Tibial artery (tissue), 4 donors: Measurements from ENCODE around the gene RNASEL.

Experiments used
- DNase-seq, 2 donors: peaks; one replicate each; pipeline ENCODE4 v3.0.0-alpha.2; 2019
- H3K27ac ChIP-seq, 2 donors: fragments of 200-600 bp; sonication (generic) in 1 of 2; 1 replicate in 1 of 2; 2 replicates in 1 of 2; pipeline ENCODE4 v1.5.1; 2018 to 2019; ENCODE audit warnings: mild to moderate bottlenecking in 1 of 2
- H3K27me3 ChIP-seq, 2 donors: fragments of 200-600 bp; sonication (generic) in 1 of 2; one replicate each; pipeline versions ENCODE4 v1.5.1 to v1.6.0; 2016 to 2019
- H3K36me3 ChIP-seq, 3 donors: fragments of 200-600 bp; sonication (generic) in 2 of 3; one replicate each; pipeline ENCODE4 v1.5.1; 2016 to 2019; ENCODE audit warnings: mild to moderate bottlenecking in 2 of 3
- H3K4me1 ChIP-seq, 4 donors: fragments of 200-600 bp; sonication (generic) in 2 of 4; 1 replicate in 3 of 4; 2 replicates in 1 of 4; pipeline ENCODE4 v1.5.1; 2016 to 2019
- H3K4me3 ChIP-seq, 2 donors: fragments of 200-600 bp; sonication (generic) in 1 of 2; 1 replicate in 1 of 2; 2 replicates in 1 of 2; pipeline ENCODE4 v1.5.1; 2018 to 2019; ENCODE audit warnings: mild to moderate bottlenecking in 2 of 2
- H3K9me3 ChIP-seq, 3 donors: fragments of 200-600 bp; sonication (generic) in 1 of 3; one replicate each; pipeline ENCODE4 v1.5.1; 2016 to 2019
- intact Hi-C: fragments of 100-400 bp; cut with DNase I; formaldehyde crosslinking; loops from one replicate; pipeline ENCODE4 v1.15.0; 2023; ENCODE audit warnings: low total_unique reads
- TF ChIP-seq, protein P1 (sequence below), 2 experiments: fragments of 200-600 bp in 1 of 2; fragments of 450-650 bp in 1 of 2; IDR thresholded peaks; one replicate each; pipeline ENCODE4 v1.5.1; 2017 to 2019; ENCODE audit warnings: antibody characterized with exemption in 2 of 2, mild to moderate bottlenecking in 1 of 2, moderate library complexity in 1 of 2

The RNASEL gene

DNA sequence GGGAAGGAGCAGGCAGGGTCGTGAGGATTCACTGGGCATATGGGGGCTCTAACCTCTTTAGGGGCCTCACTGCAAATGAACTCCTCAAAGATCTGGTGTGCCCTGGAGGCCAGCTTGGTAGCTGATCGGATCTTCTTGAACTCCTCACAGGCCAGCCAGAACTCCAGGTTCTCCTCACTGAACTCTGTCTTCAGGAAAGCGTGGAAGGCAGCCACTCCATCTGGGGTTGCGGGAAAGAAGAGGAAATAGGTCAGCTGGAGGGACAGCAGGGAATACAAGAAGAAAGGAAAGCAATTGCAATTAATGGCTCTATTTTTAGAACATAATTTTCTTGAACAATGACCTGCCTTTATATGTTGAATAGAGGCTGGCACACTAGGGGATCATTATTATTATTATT lies 12.9 kb upstream of the RNASEL start:
- Histone ChIP-seq H3K4me1 (peaks cover 0 to 38% (median 22%) of the 10 kb centered on the region in 4 donors), H3K9me3 (no peaks in the 10 kb centered on the region), H3K36me3 (peaks cover 0 to 21% (median 16%) of the 10 kb centered on the region in 3 donors), H3K27me3 (no peaks in the 10 kb centered on the region), H3K27ac (no peak overlapping the region), H3K4me3 (no peak overlapping the region)
- DNase-seq = no peak
- intact Hi-C loops = loop anchor here (5.0 kb wide), 2 partner anchors 210 to 720 kb away; partner anchors contain the start of gene GLUL
- TF ChIP-seq, protein P1, sequence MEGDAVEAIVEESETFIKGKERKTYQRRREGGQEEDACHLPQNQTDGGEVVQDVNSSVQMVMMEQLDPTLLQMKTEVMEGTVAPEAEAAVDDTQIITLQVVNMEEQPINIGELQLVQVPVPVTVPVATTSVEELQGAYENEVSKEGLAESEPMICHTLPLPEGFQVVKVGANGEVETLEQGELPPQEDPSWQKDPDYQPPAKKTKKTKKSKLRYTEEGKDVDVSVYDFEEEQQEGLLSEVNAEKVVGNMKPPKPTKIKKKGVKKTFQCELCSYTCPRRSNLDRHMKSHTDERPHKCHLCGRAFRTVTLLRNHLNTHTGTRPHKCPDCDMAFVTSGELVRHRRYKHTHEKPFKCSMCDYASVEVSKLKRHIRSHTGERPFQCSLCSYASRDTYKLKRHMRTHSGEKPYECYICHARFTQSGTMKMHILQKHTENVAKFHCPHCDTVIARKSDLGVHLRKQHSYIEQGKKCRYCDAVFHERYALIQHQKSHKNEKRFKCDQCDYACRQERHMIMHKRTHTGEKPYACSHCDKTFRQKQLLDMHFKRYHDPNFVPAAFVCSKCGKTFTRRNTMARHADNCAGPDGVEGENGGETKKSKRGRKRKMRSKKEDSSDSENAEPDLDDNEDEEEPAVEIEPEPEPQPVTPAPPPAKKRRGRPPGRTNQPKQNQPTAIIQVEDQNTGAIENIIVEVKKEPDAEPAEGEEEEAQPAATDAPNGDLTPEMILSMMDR (IDR thresholded peaks at IDR 0.05) = no peak

DNA sequence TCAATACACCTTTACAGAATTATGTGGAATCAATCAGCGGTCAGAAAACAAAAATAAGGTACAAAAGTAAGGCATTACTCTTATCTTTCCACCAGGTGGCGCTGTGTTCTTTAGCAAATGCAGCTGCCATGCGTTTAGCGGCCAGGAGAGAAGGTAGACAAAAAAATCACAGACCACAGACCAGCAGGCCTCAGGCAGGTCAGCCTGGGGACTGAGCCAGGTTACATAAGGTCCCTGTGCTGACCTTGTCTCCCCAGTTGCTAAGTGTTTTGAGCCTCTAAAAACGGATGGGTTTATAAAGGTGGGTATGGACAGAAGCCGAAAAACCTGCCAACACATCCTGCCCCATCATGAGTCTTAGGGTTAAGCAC lies 12.3 kb upstream of the RNASEL start:
- H3K4me1 ChIP-seq = peaks cover 0 to 38% (median 22%) of the 10 kb centered on the region in 4 donors
- TF ChIP-seq, protein P1 (IDR thresholded peaks at IDR 0.05) = peak; percentile 78 to 96
- no peaks in the 10 kb centered on the region for H3K9me3 ChIP-seq
- no peak overlapping the region for H3K4me3 ChIP-seq
- H3K27ac ChIP-seq = no peak overlapping the region
- H3K27me3 ChIP-seq = no peaks in the 10 kb centered on the region
- DNase-seq = peak; percentile 45 to 76
- H3K36me3 ChIP-seq = peaks cover 0 to 21% (median 16%) of the 10 kb centered on the region in 3 donors
- intact Hi-C loops = loop anchor here (5.0 kb wide), 2 partner anchors 209 to 721 kb away; partner anchors contain the start of gene GLUL

DNA sequence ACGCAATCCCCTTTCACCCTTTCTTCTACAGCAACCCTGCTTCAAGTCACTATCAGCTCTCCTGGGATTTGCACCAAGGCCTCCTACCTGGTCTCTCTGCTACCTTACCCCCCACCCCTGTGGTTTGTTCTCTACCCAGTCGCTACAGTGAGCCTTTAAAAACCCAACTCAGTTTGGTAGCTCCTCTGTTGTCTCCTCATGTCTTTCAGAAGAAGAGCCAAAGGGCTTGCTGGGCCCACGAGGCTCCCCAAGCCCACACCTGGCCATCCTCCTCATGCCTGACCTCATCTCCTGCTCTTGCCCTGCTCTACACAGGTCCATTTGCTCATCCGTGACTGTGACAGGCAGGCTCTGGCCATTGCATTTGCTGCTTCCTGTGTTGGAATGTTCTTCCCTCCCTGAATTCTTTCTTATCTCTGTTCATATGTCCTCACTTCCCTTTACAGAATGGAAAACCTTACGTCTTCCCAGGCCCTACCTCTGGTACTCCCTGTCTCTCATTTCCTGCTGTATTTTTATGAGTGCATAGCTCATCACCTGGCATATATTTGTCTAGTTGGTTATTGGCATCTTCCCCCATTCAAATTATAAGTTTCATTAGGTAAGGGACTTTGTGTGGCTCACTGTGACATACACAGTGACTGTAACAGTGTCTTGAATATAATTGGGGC lies 11.8 kb upstream of the RNASEL start:
- H3K27me3 ChIP-seq = no peaks in the 10 kb centered on the region
- H3K4me1 ChIP-seq = peaks cover 0 to 43% (median 22%) of the 10 kb centered on the region in 4 donors
- H3K4me3 ChIP-seq = no peak overlapping the region
- intact Hi-C loops = loop anchor here (5.0 kb wide), 2 partner anchors 209 to 721 kb away; partner anchors contain the start of gene GLUL
- TF ChIP-seq, protein P1 (IDR thresholded peaks at IDR 0.05) = no peak
- no peaks in the 10 kb centered on the region for H3K9me3 ChIP-seq
- H3K36me3 ChIP-seq = peaks cover 0 to 21% (median 16%) of the 10 kb centered on the region in 3 donors
- H3K27ac ChIP-seq = no peak overlapping the region
- DNase-seq = no peak

DNA sequence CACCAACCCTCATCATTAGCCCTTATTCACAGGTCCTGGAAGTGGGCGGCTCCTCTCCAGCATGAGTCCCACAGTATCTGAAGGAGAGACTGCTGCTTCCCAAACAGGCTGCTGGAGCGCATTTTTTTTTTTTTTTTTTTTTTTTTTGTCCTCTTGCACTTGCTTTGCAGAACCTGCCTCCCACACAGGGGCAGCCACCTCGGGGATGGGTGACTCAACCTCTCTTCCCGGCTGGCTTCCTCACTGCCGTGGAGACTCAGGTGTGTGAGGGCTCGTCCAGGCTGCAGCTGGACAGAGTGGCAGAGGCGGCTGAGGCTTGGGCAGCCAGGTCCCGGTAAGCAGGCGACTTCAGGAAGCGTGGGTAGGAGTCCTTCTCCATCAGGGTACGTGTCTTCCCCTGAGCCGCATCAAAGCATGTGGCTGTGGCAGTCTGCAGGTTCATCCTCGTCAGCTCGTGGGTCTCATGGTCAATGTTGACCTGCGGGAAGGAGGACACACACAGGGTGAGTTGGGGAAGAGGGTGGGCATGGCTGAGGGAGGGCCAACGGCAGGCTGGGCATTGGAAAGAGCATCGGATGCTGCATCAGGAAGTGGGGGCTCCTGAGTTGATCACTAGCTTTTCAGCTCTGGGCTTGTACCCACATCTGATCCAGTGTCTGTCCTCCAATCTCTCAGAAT lies 11.1 kb upstream of the RNASEL start:
- no peak for DNase-seq
- Histone ChIP-seq H3K27me3 (no peaks in the 10 kb centered on the region), H3K27ac (no peak overlapping the region), H3K9me3 (no peaks in the 10 kb centered on the region), H3K36me3 (peaks cover 0 to 21% (median 16%) of the 10 kb centered on the region in 3 donors), H3K4me3 (no peak overlapping the region), H3K4me1 (peaks cover 0 to 44% (median 22%) of the 10 kb centered on the region in 4 donors)
- intact Hi-C loops = loop anchor here (5.0 kb wide), 2 partner anchors 208 to 722 kb away; partner anchors contain the start of gene GLUL
- TF ChIP-seq, protein P1 (IDR thresholded peaks at IDR 0.05) = no peak

DNA sequence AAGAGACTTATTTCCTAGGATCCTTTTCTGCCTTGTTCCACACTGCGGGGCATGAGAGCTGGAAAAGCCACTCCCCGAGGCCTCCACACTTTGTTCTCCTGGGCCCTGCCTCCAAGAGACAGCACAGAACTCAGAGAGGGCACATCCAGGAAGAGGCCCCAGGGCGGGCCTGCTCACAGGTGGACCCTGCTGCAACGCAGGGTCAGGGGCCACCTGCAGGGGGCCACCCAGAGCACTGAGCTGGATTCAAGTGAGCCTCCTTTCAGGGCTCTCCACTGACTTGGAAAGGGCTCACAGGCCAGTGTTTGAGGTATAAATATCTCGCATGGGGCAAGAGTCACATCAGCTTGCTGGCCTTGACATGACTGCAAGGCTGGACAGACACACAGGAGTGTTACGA lies 10.3 kb upstream of the RNASEL start:
- Histone ChIP-seq H3K4me1 (peaks cover 0 to 40% (median 20%) of the 10 kb centered on the region in 4 donors), H3K9me3 (no peaks in the 10 kb centered on the region), H3K27ac (no peak overlapping the region), H3K36me3 (peaks cover 0 to 21% (median 16%) of the 10 kb centered on the region in 3 donors), H3K27me3 (no peaks in the 10 kb centered on the region), H3K4me3 (no peak overlapping the region)
- intact Hi-C loops = loop anchor here (2.0 kb wide), 1 partner anchor 185 kb away; no protein-coding TSS in a partner anchor
- TF ChIP-seq, protein P1 (IDR thresholded peaks at IDR 0.05) = no peak
- no peak for DNase-seq
